Central memory CD8-positive, alpha-beta T cell (primary cell): ENCODE results near the gene USP14.

Experiments
- ATAC-seq: fragments of 150-1000 bp; cut with Tn5 transposase; replicated peaks from 2 replicates; pipeline ENCODE4 v1.10.0; 2022; ENCODE audit warnings: mild to moderate bottlenecking, moderate FRiP score, moderate number of reproducible peaks; ENCODE audit not compliant: poor library complexity, severe bottlenecking; ENCODE audit errors: extremely low read depth
- DNase-seq, 2 donors: peaks; one replicate each; pipeline ENCODE4 v3.0.0; 2021; ENCODE audit warnings: low spot score in 2 of 2
- H3K27ac Mint-ChIP-seq: one replicate; pipeline ENCODE4 v1.8.0; 2022; ENCODE audit warnings: low read depth, mild to moderate bottlenecking, moderate library complexity, mixed read lengths
- H3K27me3 Mint-ChIP-seq: one replicate; pipeline ENCODE4 v1.8.0; 2022; ENCODE audit warnings: mixed read lengths
- H3K36me3 Mint-ChIP-seq: one replicate; pipeline ENCODE4 v1.8.0; 2022; ENCODE audit warnings: mild to moderate bottlenecking, moderate library complexity, mixed read lengths; ENCODE audit not compliant: insufficient read depth
- H3K4me1 Mint-ChIP-seq: one replicate; pipeline ENCODE4 v1.8.0; 2022; ENCODE audit warnings: mixed read lengths
- H3K4me3 Mint-ChIP-seq: one replicate; pipeline ENCODE4 v1.8.0; 2022; ENCODE audit warnings: mild to moderate bottlenecking, moderate library complexity, mixed read lengths
- H3K9me3 Mint-ChIP-seq: one replicate; pipeline ENCODE4 v1.8.0; 2022; ENCODE audit warnings: mixed read lengths

USP14 gene

GRCh38 chr18:183769-184168, 25.4 kb downstream of the USP14 start:
- H3K9me3 Mint-ChIP-seq: no peaks in the 10 kb centered on the region
- no peak for DNase-seq
- no peak overlapping the region for H3K4me3 Mint-ChIP-seq
- peak overlapping the region; percentile 67 for H3K27ac Mint-ChIP-seq
- peaks cover 34% of the 10 kb centered on the region for H3K36me3 Mint-ChIP-seq
- no peaks in the 10 kb centered on the region for H3K27me3 Mint-ChIP-seq
- ATAC-seq: no peak
- H3K4me1 Mint-ChIP-seq: peaks cover 34% of the 10 kb centered on the region

GRCh38 chr18:189254-189653, 30.9 kb downstream of the USP14 start:
- peaks cover 37% of the 10 kb centered on the region for H3K36me3 Mint-ChIP-seq
- no peaks in the 10 kb centered on the region for H3K9me3 Mint-ChIP-seq

GRCh38 chr18:191725-192124, 33.4 kb downstream of the USP14 start:
- Mint-ChIP-seq H3K9me3 (no peaks in the 10 kb centered on the region), H3K4me1 (peaks cover 33% of the 10 kb centered on the region), H3K36me3 (peaks cover 31% of the 10 kb centered on the region), H3K27me3 (no peaks in the 10 kb centered on the region), H3K4me3 (no peak overlapping the region), H3K27ac (no peak overlapping the region)
- DNase-seq (no peak), ATAC-seq (no peak)

More at GRCh38 chr18:189254-189653, 30.9 kb downstream of the USP14 start:
- ATAC-seq (no peak), DNase-seq (no peak)
- no peak overlapping the region for H3K27ac Mint-ChIP-seq
- no peak overlapping the region for H3K4me3 Mint-ChIP-seq
- peaks cover 33% of the 10 kb centered on the region for H3K4me1 Mint-ChIP-seq
- H3K27me3 Mint-ChIP-seq: no peaks in the 10 kb centered on the region

GRCh38 chr18:192801-193200, 34.4 kb downstream of the USP14 start:
- Mint-ChIP-seq H3K27ac (no peak overlapping the region), H3K36me3 (peaks cover 35% of the 10 kb centered on the region), H3K27me3 (no peaks in the 10 kb centered on the region), H3K4me1 (peaks cover 28% of the 10 kb centered on the region), H3K9me3 (no peaks in the 10 kb centered on the region), H3K4me3 (no peak overlapping the region)
- no peak for ATAC-seq
- DNase-seq: no peak

- peaks cover 10% of the 10 kb centered on the region for H3K4me1 Mint-ChIP-seq
- DNase-seq: no peak
- no peak for ATAC-seq
- peaks cover 48% of the 10 kb centered on the region for H3K36me3 Mint-ChIP-seq
- no peaks in the 10 kb centered on the region for H3K9me3 Mint-ChIP-seq
- no peak overlapping the region for H3K4me3 Mint-ChIP-seq
- peak overlapping the region; percentile 80 for H3K27ac Mint-ChIP-seq
- H3K27me3 Mint-ChIP-seq: no peaks in the 10 kb centered on the region
Measured at GRCh38 chr18:195651-196050, 37.3 kb downstream of the USP14 start.

- Mint-ChIP-seq H3K27me3 (no peaks in the 10 kb centered on the region), H3K4me3 (no peak overlapping the region), H3K27ac (no peak overlapping the region), H3K4me1 (no peaks in the 10 kb centered on the region), H3K36me3 (peaks cover 53% of the 10 kb centered on the region), H3K9me3 (no peaks in the 10 kb centered on the region)
- DNase-seq (no peak), ATAC-seq (no peak)
Measured at GRCh38 chr18:199214-199613, 40.9 kb downstream of the USP14 start.

GRCh38 chr18:199768-200167, 41.4 kb downstream of the USP14 start:
- ATAC-seq: no peak
- Mint-ChIP-seq H3K4me3 (no peak overlapping the region), H3K36me3 (peaks cover 58% of the 10 kb centered on the region), H3K9me3 (no peaks in the 10 kb centered on the region), H3K4me1 (no peaks in the 10 kb centered on the region), H3K27ac (no peak overlapping the region), H3K27me3 (no peaks in the 10 kb centered on the region)
- DNase-seq: no peak

GRCh38 chr18:210075-210474, 51.7 kb downstream of the USP14 start:
- ATAC-seq (no peak), DNase-seq (no peak)
- no peak overlapping the region for H3K4me3 Mint-ChIP-seq
- H3K4me1 Mint-ChIP-seq: no peaks in the 10 kb centered on the region
- no peaks in the 10 kb centered on the region for H3K27me3 Mint-ChIP-seq
- H3K9me3 Mint-ChIP-seq: no peaks in the 10 kb centered on the region
- H3K27ac Mint-ChIP-seq: peak overlapping the region; percentile 29
- peaks cover 71% of the 10 kb centered on the region for H3K36me3 Mint-ChIP-seq

- Mint-ChIP-seq H3K36me3 (peaks cover 69% of the 10 kb centered on the region), H3K27ac (no peak overlapping the region), H3K27me3 (no peaks in the 10 kb centered on the region), H3K4me1 (no peaks in the 10 kb centered on the region), H3K4me3 (no peak overlapping the region), H3K9me3 (no peaks in the 10 kb centered on the region)
- DNase-seq: no peak
- no peak for ATAC-seq
Measured at GRCh38 chr18:210733-211132, 52.4 kb downstream of the USP14 start.

GRCh38 chr18:211582-211981, 53.2 kb downstream of the USP14 start:
- Mint-ChIP-seq H3K36me3 (peaks cover 64% of the 10 kb centered on the region), H3K27ac (no peak overlapping the region)

GRCh38 chr18:212780-213179, 54.4 kb downstream of the USP14 start:
- peaks cover 72% of the 10 kb centered on the region for H3K36me3 Mint-ChIP-seq
- no peak for DNase-seq
- no peak overlapping the region for H3K27ac Mint-ChIP-seq

More at GRCh38 chr18:211582-211981, 53.2 kb downstream of the USP14 start:
- ATAC-seq (no peak), DNase-seq (no peak)
- Mint-ChIP-seq H3K4me3 (no peak overlapping the region), H3K4me1 (no peaks in the 10 kb centered on the region), H3K27me3 (no peaks in the 10 kb centered on the region), H3K9me3 (no peaks in the 10 kb centered on the region)

GRCh38 chr18:213505-213904, 55.1 kb downstream of the USP14 start:
- no peak overlapping the region for H3K4me3 Mint-ChIP-seq
- peak overlapping the region; percentile 26 for H3K27ac Mint-ChIP-seq
- H3K36me3 Mint-ChIP-seq: peaks cover 74% of the 10 kb centered on the region
- H3K4me1 Mint-ChIP-seq: peaks cover 6% of the 10 kb centered on the region
- H3K9me3 Mint-ChIP-seq: no peaks in the 10 kb centered on the region
- no peak for DNase-seq
- H3K27me3 Mint-ChIP-seq: no peaks in the 10 kb centered on the region
- no peak for ATAC-seq

More at GRCh38 chr18:212780-213179, 54.4 kb downstream of the USP14 start:
- no peak overlapping the region for H3K4me3 Mint-ChIP-seq
- no peaks in the 10 kb centered on the region for H3K27me3 Mint-ChIP-seq
- no peaks in the 10 kb centered on the region for H3K9me3 Mint-ChIP-seq
- no peak for ATAC-seq
- peaks cover 6% of the 10 kb centered on the region for H3K4me1 Mint-ChIP-seq

GRCh38 chr18:213966-214365, 55.6 kb downstream of the USP14 start:
- peaks cover 6% of the 10 kb centered on the region for H3K4me1 Mint-ChIP-seq
- H3K27me3 Mint-ChIP-seq: no peaks in the 10 kb centered on the region
- DNase-seq (no peak), ATAC-seq (no peak)
- H3K9me3 Mint-ChIP-seq: no peaks in the 10 kb centered on the region
- peaks cover 73% of the 10 kb centered on the region for H3K36me3 Mint-ChIP-seq
- no peak overlapping the region for H3K4me3 Mint-ChIP-seq
- peak overlapping the region; percentile 26 for H3K27ac Mint-ChIP-seq
